Right kidney (tissue), 1 donor: ENCODE data around the gene MPV17.
"Not testable (repeated sequence)": the region's sequence is repeated elsewhere in the genome, so short reads cannot be mapped to it uniquely, and the experiment has no call there.

Source experiments
- DNase-seq: peaks from one replicate; pipeline ENCODE4 v3.0.0-alpha.2; 2016

Gene MPV17

GRCh38 chr2:27335311-27335710 is 12.4 kb upstream of the MPV17 start:
- no peak for DNase-seq

- no peak for DNase-seq
Measured at GRCh38 chr2:27324720-27325119, 1.8 kb upstream of the MPV17 start.

GRCh38 chr2:27323596-27324285 is 844 bp upstream of the MPV17 start:
- DNase-seq: no peak

- DNase-seq: no peak
Measured at GRCh38 chr2:27322301-27322765, 564 bp downstream of the MPV17 start.

- DNase-seq: no peak
Measured at GRCh38 chr2:27320958-27321543, 1.8 kb downstream of the MPV17 start.

GRCh38 chr2:27319839-27320238 is 3.1 kb downstream of the MPV17 start:
- not testable (repeated sequence) for DNase-seq

GRCh38 chr2:27316655-27317412 is 6.1 kb downstream of the MPV17 start:
- DNase-seq: no peak

GRCh38 chr2:27315122-27315521 is 7.8 kb downstream of the MPV17 start:
- DNase-seq: no peak

GRCh38 chr2:27314709-27315108 is 8.2 kb downstream of the MPV17 start:
- DNase-seq: no peak

GRCh38 chr2:27313882-27314645 is 8.8 kb downstream of the MPV17 start:
- no peak for DNase-seq

GRCh38 chr2:27312152-27312551 is 10.7 kb downstream of the MPV17 start:
- no peak for DNase-seq

GRCh38 chr2:27309651-27310050 is 13.2 kb downstream of the MPV17 start:
- DNase-seq: no peak

- peak; percentile 66 for DNase-seq
Measured at GRCh38 chr2:27308359-27308881, 14.5 kb downstream of the MPV17 start, which contains the start of gene UCN. Gene UCN, minus strand, starts transcription at chr2:27308445. Its CDS starts 550 bp downstream, at chr2:27307895.

- DNase-seq: peak; percentile 45
Measured at GRCh38 chr2:27307545-27308358, 15.1 kb downstream of the MPV17 start.

- no peak for DNase-seq
Measured at GRCh38 chr2:27307287-27307544, 15.7 kb downstream of the MPV17 start.

GRCh38 chr2:27306573-27307286 is 16.2 kb downstream of the MPV17 start:
- peak; percentile 26 for DNase-seq

GRCh38 chr2:27306136-27306535 is 16.8 kb downstream of the MPV17 start:
- no peak for DNase-seq

GRCh38 chr2:27305516-27305915 is 17.4 kb downstream of the MPV17 start:
- no peak for DNase-seq

GRCh38 chr2:27304488-27305240 is 18.2 kb downstream of the MPV17 start:
- DNase-seq: no peak
